Esophagus (tissue), 2 donors: ENCODE results near the gene SMU1. TPM values are rescaled to one million over a fixed set of nuclear protein-coding genes. Genes with fewer than 3 reads are reported as not detected.

Experiments
- H3K27ac ChIP-seq, 2 donors: one replicate each; pipeline ENCODE4 v1.5.1; 2013; ENCODE audit warnings: low read depth in 2 of 2, mild to moderate bottlenecking in 2 of 2, inconsistent platforms in 1 of 2, low read length in 1 of 2, moderate library complexity in 1 of 2
- H3K27me3 ChIP-seq, 2 donors: one replicate each; pipeline ENCODE4 v1.6.1; 2013; ENCODE audit warnings: low read length in 2 of 2, control low read depth in 1 of 2, mild to moderate bottlenecking in 1 of 2; ENCODE audit not compliant: insufficient read depth in 2 of 2, control insufficient read depth in 1 of 2
- H3K36me3 ChIP-seq, 2 donors: one replicate each; pipeline ENCODE4 v1.6.1; 2013; ENCODE audit warnings: low read length in 1 of 2; ENCODE audit not compliant: control insufficient read depth in 2 of 2, insufficient read depth in 2 of 2
- H3K4me1 ChIP-seq, 2 donors: one replicate each; pipeline ENCODE4 v1.6.1; 2013; ENCODE audit warnings: low read length in 1 of 2; ENCODE audit not compliant: control insufficient read depth in 2 of 2, insufficient read depth in 2 of 2
- H3K4me3 ChIP-seq, 2 donors: one replicate each; pipeline ENCODE4 v1.5.1; 2013; ENCODE audit warnings: low read length in 2 of 2, mild to moderate bottlenecking in 2 of 2, low read depth in 1 of 2, moderate library complexity in 1 of 2
- H3K9me3 ChIP-seq, 2 donors: one replicate each; pipeline ENCODE4 v1.6.1; 2013; ENCODE audit warnings: mild to moderate bottlenecking in 2 of 2, low read depth in 1 of 2, low read length in 1 of 2, moderate library complexity in 1 of 2; ENCODE audit not compliant: control insufficient read depth in 2 of 2, insufficient read depth in 1 of 2
- WGBS, 2 donors: extraction: QIAGEN DNeasy Blood & Tissue Kit; methylation state at CpG; one replicate each; pipeline ENCODE4 v1.1.7; 2013; 5-methylcytosine and 5-hydroxymethylcytosine counted together
- polyA plus RNA-seq, 2 donors: library from polyadenylated mRNA; stranded (reverse); fragments of 200-250 nt; gene quantifications; one replicate each; pipeline ENCODE4 v1.2.3, GENCODE V29; 2013
- donor health status: healthy with polysubstance abuse.
- donor health status: Bipolar disorder and iron deficiency.

SMU1 gene
- polyA plus RNA-seq, 2 donors = 4.8 to 8.5 TPM

- Histone ChIP-seq H3K27me3 (no peaks in the 10 kb centered on the region), H3K36me3 (peaks cover 4 to 21% of the 10 kb centered on the region in 2 donors), H3K27ac (no peak overlapping the region), H3K9me3 (no peaks in the 10 kb centered on the region), H3K4me3 (no peak overlapping the region), H3K4me1 (no peaks in the 10 kb centered on the region)
- 93 to 98% methylated on average over 4 of the region's 4 CpGs for WGBS, 2 donors
Measured at GRCh38 chr9:33051144-33051543, 25.3 kb downstream of the SMU1 start.

- H3K27me3 ChIP-seq = no peaks in the 10 kb centered on the region
- no peaks in the 10 kb centered on the region for H3K9me3 ChIP-seq
- H3K4me3 ChIP-seq = no peak overlapping the region
- peaks cover 1 to 17% of the 10 kb centered on the region in 2 donors for H3K36me3 ChIP-seq
- H3K4me1 ChIP-seq = no peaks in the 10 kb centered on the region
- WGBS, 2 donors = 89 to 96% methylated on average over 2 of the region's 2 CpGs
- H3K27ac ChIP-seq = no peak overlapping the region
Measured at GRCh38 chr9:33049680-33050361, 26.7 kb downstream of the SMU1 start.

GRCh38 chr9:33048054-33048465 is 28.4 kb downstream of the SMU1 start:
- H3K4me3 ChIP-seq = no peak overlapping the region
- H3K9me3 ChIP-seq = no peaks in the 10 kb centered on the region
- peaks cover 0 to 13% of the 10 kb centered on the region in 2 donors for H3K36me3 ChIP-seq
- WGBS, 2 donors = 77 to 87% methylated on average over 2 of the region's 2 CpGs
- H3K4me1 ChIP-seq = no peaks in the 10 kb centered on the region
- H3K27ac ChIP-seq = no peak overlapping the region
- no peaks in the 10 kb centered on the region for H3K27me3 ChIP-seq

- Histone ChIP-seq H3K9me3 (no peaks in the 10 kb centered on the region), H3K36me3 (peaks cover 0 to 7% of the 10 kb centered on the region in 2 donors), H3K4me1 (no peaks in the 10 kb centered on the region), H3K27ac (no peak overlapping the region), H3K4me3 (no peak overlapping the region), H3K27me3 (no peaks in the 10 kb centered on the region)
- WGBS, 2 donors = 73 to 78% methylated on average over 1 of the region's 1 CpG
Measured at GRCh38 chr9:33046061-33046460, 30.4 kb downstream of the SMU1 start.

- peak overlapping the region; percentile 92 to 96 for H3K27ac ChIP-seq
- peak overlapping the region; percentile 69 to 72 for H3K4me3 ChIP-seq
- 32 to 35% methylated on average over 12 of the region's 12 CpGs for WGBS, 2 donors
- H3K4me1 ChIP-seq = no peaks in the 10 kb centered on the region
- H3K36me3 ChIP-seq = peaks cover 0 to 7% of the 10 kb centered on the region in 2 donors
- H3K27me3 ChIP-seq = no peaks in the 10 kb centered on the region
- H3K9me3 ChIP-seq = no peaks in the 10 kb centered on the region
Measured at GRCh38 chr9:33044677-33045282, 31.7 kb downstream of the SMU1 start.

- peak overlapping the region; percentile 92 to 96 for H3K27ac ChIP-seq
- peak overlapping the region; percentile 69 to 72 for H3K4me3 ChIP-seq
- H3K4me1 ChIP-seq = no peaks in the 10 kb centered on the region
- WGBS, 2 donors = 1 to 2% methylated on average over 41 of the region's 41 CpGs
- peaks cover 0 to 4% of the 10 kb centered on the region in 2 donors for H3K36me3 ChIP-seq
- H3K9me3 ChIP-seq = no peaks in the 10 kb centered on the region
- no peaks in the 10 kb centered on the region for H3K27me3 ChIP-seq
Measured at GRCh38 chr9:33044162-33044673, 32.3 kb downstream of the SMU1 start.

- 32% methylated on average over 8 of the region's 8 CpGs for WGBS, 2 donors
- Histone ChIP-seq H3K27ac (peak overlapping the region; percentile 92 to 96), H3K9me3 (no peaks in the 10 kb centered on the region), H3K4me1 (no peaks in the 10 kb centered on the region), H3K27me3 (no peaks in the 10 kb centered on the region), H3K4me3 (peak overlapping the region in 1 of 2 donors; percentile 69), H3K36me3 (peaks cover 0 to 5% of the 10 kb centered on the region in 2 donors)
Measured at GRCh38 chr9:33043671-33044070, 32.8 kb downstream of the SMU1 start.

GRCh38 chr9:33042473-33042872 is 34.0 kb downstream of the SMU1 start:
- H3K4me1 ChIP-seq = no peaks in the 10 kb centered on the region
- no peaks in the 10 kb centered on the region for H3K27me3 ChIP-seq
- no peaks in the 10 kb centered on the region for H3K9me3 ChIP-seq
- H3K36me3 ChIP-seq = peaks cover 0 to 5% of the 10 kb centered on the region in 2 donors
- no peak overlapping the region for H3K4me3 ChIP-seq
- H3K27ac ChIP-seq = no peak overlapping the region
- 68 to 79% methylated on average over 8 of the region's 8 CpGs for WGBS, 2 donors

- no peak overlapping the region for H3K27ac ChIP-seq
- peaks cover 2 to 14% of the 10 kb centered on the region in 2 donors for H3K36me3 ChIP-seq
- 74 to 83% methylated on average over 10 of the region's 10 CpGs for WGBS, 2 donors
Measured at GRCh38 chr9:33041432-33042188, 34.9 kb downstream of the SMU1 start.

More at GRCh38 chr9:33041432-33042188, 34.9 kb downstream of the SMU1 start:
- no peaks in the 10 kb centered on the region for H3K4me1 ChIP-seq
- H3K27me3 ChIP-seq = no peaks in the 10 kb centered on the region
- H3K9me3 ChIP-seq = no peaks in the 10 kb centered on the region
- no peak overlapping the region for H3K4me3 ChIP-seq
